Colonic mucosa (tissue), 4 donors: ENCODE results near the gene CCSER2. TPM values are rescaled to one million over a fixed set of nuclear protein-coding genes. Genes with fewer than 3 reads are reported as not detected.
A peak's percentile ranks its signal among the peaks of the same experiment; 100 is the strongest.

ENCODE experiments used
- DNase-seq: peaks from one replicate; pipeline ENCODE4 v3.0.0-alpha.2; 2020
- H3K27ac ChIP-seq: fragments of 200-600 bp; one replicate; pipeline ENCODE4 v1.8.0; 2021
- H3K27me3 ChIP-seq: fragments of 200-600 bp; one replicate; pipeline ENCODE4 v1.8.0; 2021
- H3K36me3 ChIP-seq: fragments of 200-600 bp; one replicate; pipeline ENCODE4 v1.8.0; 2021
- H3K4me1 ChIP-seq: fragments of 200-600 bp; one replicate; pipeline ENCODE4 v1.8.0; 2021; ENCODE audit warnings: mild to moderate bottlenecking
- H3K4me3 ChIP-seq: fragments of 200-600 bp; one replicate; pipeline ENCODE4 v1.8.0; 2021
- H3K9ac ChIP-seq, 2 donors: one replicate each; pipeline ENCODE4 v1.7.0; 2013; ENCODE audit warnings: control low read depth in 2 of 2, low read depth in 2 of 2, low read length in 2 of 2
- H3K9me3 ChIP-seq: fragments of 200-600 bp; one replicate; pipeline ENCODE4 v1.8.0; 2021
- intact Hi-C: fragments of 100-400 bp; cut with DNase I; formaldehyde crosslinking; loops from one replicate; pipeline ENCODE4 v1.14.1; 2022
- total RNA-seq, 2 donors: library from RNA; stranded (reverse); fragmentation: NEBNext Ultra II Directional in 1 of 2; extraction: Animal tissue kit (Norgen Biotek cat#: 25700) in 1 of 2; gene quantifications; one replicate each; pipeline ENCODE4 v1.2.1, GENCODE V29; 2021
- TF ChIP-seq, protein P1 (sequence below): fragments of 200-600 bp; IDR thresholded peaks from one replicate; pipeline ENCODE4 v1.8.0; 2022; ENCODE audit warnings: antibody characterized with exemption, mild to moderate bottlenecking
- donor health status: healthy.
- donor health status: DM: no; HTN: no; CAD: no.
- donor health status: DM: no; HTN: no; CAD: no.

Gene CCSER2
- total RNA-seq, 2 donors from 2014 or later = 33.7 to 64.5 TPM

DNA sequence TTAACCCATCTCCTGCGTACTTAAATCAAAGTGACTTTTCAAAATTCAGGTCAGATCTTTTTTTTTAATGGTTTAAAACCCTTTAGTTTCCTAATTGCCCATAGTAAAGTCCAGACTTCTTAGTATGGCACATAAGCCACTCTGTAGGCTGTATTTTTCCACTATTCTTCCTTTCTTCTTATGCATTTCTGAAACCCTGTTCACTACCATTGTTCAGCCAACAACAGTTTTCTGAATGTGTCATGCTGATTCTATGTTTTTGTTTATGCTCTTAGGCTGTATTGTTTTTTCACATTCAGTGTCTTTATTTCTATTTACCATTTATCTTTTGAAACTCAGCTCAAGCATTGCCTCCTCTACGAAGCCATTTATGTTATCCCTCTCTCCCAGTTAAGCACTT is 26.7 kb downstream of the CCSER2 start:
- intact Hi-C loops = no loop called here
- peaks cover 10% of the 10 kb centered on the region for H3K4me1 ChIP-seq

DNA sequence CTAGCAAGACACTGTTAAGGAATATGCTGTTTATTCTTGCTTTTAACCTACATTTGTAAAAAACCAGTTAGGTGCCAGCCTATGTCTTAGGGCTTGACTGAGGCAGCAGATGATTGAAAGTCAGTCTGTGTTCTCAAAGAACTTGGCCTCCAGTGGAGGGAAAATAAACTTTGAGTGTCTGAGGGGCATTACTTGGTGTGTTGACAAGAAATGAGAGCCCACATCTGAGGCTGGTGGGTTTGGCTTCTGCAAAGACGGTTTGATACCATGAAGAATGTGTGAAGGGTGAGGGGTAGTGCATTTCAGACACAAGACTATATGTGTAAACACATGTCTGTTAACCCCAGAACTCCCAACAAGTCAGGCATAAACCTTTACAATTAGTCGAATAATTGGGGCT is 28.5 kb downstream of the CCSER2 start:
- intact Hi-C loops = no loop called here
- Histone ChIP-seq H3K9ac (no peak overlapping the region), H3K36me3 (no peaks in the 10 kb centered on the region), H3K4me3 (no peak overlapping the region), H3K27me3 (no peaks in the 10 kb centered on the region), H3K4me1 (peaks cover 12% of the 10 kb centered on the region), H3K9me3 (no peaks in the 10 kb centered on the region), H3K27ac (no peak overlapping the region)
- TF ChIP-seq, protein P1, sequence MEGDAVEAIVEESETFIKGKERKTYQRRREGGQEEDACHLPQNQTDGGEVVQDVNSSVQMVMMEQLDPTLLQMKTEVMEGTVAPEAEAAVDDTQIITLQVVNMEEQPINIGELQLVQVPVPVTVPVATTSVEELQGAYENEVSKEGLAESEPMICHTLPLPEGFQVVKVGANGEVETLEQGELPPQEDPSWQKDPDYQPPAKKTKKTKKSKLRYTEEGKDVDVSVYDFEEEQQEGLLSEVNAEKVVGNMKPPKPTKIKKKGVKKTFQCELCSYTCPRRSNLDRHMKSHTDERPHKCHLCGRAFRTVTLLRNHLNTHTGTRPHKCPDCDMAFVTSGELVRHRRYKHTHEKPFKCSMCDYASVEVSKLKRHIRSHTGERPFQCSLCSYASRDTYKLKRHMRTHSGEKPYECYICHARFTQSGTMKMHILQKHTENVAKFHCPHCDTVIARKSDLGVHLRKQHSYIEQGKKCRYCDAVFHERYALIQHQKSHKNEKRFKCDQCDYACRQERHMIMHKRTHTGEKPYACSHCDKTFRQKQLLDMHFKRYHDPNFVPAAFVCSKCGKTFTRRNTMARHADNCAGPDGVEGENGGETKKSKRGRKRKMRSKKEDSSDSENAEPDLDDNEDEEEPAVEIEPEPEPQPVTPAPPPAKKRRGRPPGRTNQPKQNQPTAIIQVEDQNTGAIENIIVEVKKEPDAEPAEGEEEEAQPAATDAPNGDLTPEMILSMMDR = no peak
- no peak for DNase-seq

More for the DNA sequence above, 26.7 kb downstream of the CCSER2 start:
- DNase-seq = no peak
- no peak overlapping the region for H3K4me3 ChIP-seq
- TF ChIP-seq, protein P1 = no peak
- H3K27me3 ChIP-seq = no peaks in the 10 kb centered on the region
- H3K9me3 ChIP-seq = no peaks in the 10 kb centered on the region
- H3K27ac ChIP-seq = no peak overlapping the region
- H3K9ac ChIP-seq = no peak overlapping the region
- H3K36me3 ChIP-seq = no peaks in the 10 kb centered on the region

DNA sequence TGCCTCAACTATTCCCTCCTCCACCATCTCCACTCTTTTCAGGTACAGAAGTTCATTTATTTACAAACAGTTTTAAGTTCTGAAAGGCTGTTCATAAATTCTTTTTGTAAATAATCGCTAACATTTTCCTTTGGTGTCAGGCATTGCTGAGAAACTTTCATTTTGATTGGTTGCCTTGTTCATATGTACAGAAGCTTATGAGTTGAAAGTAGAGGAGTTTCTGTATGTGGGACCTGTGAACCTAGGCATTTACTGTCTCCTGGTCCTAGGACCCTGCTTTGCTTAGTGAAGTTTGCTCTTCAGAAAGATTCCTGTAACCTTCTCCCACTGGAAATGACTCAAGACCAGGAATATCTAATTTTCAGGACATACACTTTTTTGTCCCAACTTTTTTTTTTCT is 30.4 kb downstream of the CCSER2 start:
- intact Hi-C loops = no loop called here
- TF ChIP-seq, protein P1 = no peak
- H3K9me3 ChIP-seq = no peaks in the 10 kb centered on the region
- no peak for DNase-seq
- no peaks in the 10 kb centered on the region for H3K36me3 ChIP-seq
- H3K27ac ChIP-seq = no peak overlapping the region
- no peak overlapping the region for H3K9ac ChIP-seq
- peaks cover 5% of the 10 kb centered on the region for H3K4me1 ChIP-seq
- H3K27me3 ChIP-seq = no peaks in the 10 kb centered on the region
- H3K4me3 ChIP-seq = no peak overlapping the region

DNA sequence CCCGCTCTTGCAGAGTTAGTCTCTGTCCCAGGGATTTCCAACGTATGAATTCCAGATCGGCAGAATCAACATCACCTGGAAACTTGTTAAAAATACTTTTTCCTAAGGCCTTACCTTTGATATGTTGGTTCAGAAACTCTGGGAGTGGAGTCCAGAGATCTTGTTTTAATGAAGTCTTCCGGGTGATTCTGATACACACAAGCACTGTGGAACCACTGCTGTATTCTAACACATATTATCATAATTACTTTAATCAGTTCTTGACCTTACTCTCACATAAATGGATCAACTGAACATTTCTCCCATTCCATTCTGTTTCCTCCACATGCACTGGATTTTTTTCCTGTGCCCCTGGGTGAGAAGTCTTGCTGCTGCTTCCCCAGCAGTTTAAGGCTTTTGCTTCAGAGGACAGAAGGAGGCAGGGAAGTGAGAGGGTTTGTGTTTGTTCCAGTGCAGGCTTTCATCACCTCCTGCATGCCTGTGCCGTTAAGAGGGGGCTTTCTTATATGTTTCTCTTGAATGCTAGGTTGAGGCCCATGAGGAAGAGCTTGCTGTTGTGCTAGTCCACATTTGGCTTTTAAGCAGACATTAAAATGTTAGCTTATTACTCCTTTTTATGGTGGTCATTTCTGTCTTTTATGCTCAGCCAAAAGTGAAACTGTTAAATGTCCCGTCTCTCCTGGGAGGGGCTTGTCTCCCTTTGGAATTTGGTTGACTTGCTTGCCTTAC is 32.4 kb downstream of the CCSER2 start:
- no peak for DNase-seq
- H3K4me3 ChIP-seq = peak overlapping the region; percentile 1
- H3K27me3 ChIP-seq = no peaks in the 10 kb centered on the region
- peaks cover 2% of the 10 kb centered on the region for H3K4me1 ChIP-seq
- peak overlapping the region; percentile 55 for H3K27ac ChIP-seq
- TF ChIP-seq, protein P1 = no peak
- intact Hi-C loops = no loop called here
- no peaks in the 10 kb centered on the region for H3K9me3 ChIP-seq
- H3K9ac ChIP-seq = peak overlapping the region in 1 of 2 donors; percentile 60
- H3K36me3 ChIP-seq = no peaks in the 10 kb centered on the region

DNA sequence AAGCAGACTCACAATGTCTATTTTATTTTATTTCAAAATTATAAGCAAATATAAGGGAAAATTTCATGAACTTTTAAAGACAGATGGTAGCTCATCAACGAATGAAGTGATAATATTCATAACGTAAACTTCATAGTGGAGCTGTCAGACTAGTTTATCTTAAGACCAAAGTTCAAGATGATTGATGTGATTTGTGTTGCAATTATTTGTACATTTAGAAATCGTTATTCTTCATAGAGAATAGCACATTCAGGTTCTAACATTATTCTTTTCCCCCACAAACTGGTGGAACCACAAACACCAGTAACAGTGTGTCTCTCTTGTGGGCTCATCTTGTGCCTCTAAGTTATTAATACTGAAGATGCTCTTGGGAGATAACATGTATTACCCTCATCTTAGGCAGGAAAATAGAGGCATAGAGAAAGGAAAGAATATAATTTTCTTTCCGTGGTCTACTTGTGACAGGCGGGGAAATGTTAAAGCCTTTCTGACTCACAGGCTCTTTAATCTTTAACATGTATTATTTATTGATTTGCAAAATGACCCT is 37.0 kb downstream of the CCSER2 start:
- TF ChIP-seq, protein P1 = no peak
- no peak for DNase-seq
- Histone ChIP-seq H3K9me3 (no peaks in the 10 kb centered on the region), H3K27ac (no peak overlapping the region), H3K36me3 (no peaks in the 10 kb centered on the region), H3K4me3 (no peak overlapping the region), H3K9ac (no peak overlapping the region), H3K4me1 (peaks cover 2% of the 10 kb centered on the region), H3K27me3 (no peaks in the 10 kb centered on the region)
- intact Hi-C loops = no loop called here
